Measurements from ENCODE around the gene PELI2.
A peak's percentile ranks its signal among the peaks of the same experiment; 100 is the strongest.

PELI2 gene

DNA sequence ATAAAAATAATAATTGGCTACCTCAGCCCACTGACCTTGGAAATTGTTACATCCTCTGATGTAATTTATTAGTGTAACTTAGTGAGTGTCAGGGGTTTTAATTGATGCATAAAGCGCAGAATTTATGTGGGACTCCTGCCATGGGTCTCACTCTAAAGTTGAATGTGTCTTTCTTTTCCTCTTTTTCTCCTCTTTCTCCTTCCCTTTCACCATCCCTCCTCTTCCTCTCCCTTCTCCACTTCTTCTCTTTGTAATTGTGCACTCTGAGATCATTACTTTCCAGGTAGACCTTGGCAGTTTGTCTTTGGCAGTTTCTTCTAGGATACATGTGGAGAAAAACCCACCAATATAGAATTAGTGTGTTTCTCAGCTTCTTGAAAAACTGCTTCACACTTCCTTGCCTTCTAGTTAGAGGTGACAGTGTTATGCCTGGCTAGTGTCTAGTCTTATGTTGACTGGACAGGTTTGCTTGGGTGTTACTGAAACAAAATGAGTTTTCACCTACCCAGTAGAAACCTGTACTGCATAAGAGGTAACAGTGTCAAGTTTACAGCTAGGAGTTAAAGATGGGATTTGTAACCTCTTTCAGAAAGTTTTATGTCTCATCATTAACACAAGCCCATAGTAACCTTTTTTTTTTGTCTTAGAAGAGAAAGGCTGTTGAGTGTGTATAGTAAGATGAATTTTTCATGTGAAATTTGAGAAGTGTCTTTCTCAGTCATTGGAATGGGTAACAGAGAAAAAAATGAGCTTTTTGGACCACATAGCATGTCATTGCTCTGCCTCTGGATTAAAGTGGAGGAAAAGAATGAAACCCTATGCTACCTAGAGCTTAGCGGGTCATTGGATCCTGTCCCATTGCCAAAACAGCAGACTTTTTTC, 18.6 kb downstream of the PELI2 start:
- in situ Hi-C loops (cut with MboI; ENCODE audit: low pct_unique_long_range_greater_than_20kb, low sequenced_read_pairs): no loop called here
- no peak for DNase-seq

DNA sequence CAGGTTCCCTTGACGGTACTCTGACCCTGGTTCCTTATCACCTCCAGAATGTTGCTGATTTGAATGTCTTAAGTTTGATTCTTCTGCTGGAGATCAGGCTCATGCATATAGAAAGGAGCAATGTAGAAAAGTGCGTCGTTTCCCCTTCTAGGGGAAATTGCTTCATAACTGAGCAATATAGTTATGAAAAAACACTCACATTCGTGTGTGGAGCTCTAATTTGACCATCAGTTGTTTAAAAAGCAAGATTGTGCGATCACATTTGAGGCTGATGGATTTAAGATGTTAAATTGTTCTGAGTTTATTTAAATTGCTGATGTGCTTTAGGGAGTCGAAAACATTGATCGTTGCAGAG, 19.2 kb downstream of the PELI2 start:
- DNase-seq: no peak
- in situ Hi-C loops (cut with MboI; ENCODE audit: low pct_unique_long_range_greater_than_20kb, low sequenced_read_pairs): no loop called here

DNA sequence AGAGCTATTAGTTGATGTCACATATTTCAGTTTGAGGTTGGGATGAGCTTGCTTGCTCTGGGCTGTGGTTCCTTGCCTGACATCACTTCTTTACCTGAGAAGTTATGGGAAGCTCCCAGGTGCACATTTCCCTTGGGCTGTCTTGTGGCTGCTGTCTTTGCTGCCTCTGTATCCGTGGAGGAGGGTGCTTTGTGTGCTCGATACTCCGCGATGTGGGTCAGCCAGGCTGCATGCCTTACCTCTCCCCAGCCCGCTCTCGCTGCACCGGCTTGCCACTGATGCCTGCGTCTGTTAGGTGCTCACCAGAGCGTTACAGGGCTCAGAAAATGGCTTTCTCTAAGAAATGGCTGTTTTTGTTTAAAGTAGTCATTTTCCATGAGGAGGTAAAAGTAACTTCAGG, 19.6 kb downstream of the PELI2 start:
- in situ Hi-C loops (cut with MboI; ENCODE audit: low pct_unique_long_range_greater_than_20kb, low sequenced_read_pairs): no loop called here
- DNase-seq: no peak

DNA sequence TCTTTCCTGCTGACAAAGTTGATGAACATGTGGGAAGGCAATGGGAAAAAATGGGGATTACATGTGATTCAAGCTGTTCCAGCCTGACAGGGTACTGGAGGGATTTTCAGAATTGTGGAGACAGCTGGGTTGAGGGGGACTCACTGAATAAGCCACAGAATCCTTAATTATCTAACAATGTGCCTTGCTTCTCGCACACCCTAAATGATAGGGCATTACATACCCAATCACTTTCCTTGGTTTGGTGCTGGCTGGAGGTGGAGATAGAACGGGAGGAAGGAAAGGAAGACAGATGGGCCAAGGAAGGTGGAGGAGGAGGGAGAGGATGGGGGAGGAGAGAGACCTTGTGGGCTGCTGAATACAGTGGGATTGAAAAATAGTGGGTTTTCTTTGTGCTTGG, 20.7 kb downstream of the PELI2 start:
- in situ Hi-C loops (cut with MboI; ENCODE audit: low pct_unique_long_range_greater_than_20kb, low sequenced_read_pairs): no loop called here
- DNase-seq: peak; percentile 52

DNA sequence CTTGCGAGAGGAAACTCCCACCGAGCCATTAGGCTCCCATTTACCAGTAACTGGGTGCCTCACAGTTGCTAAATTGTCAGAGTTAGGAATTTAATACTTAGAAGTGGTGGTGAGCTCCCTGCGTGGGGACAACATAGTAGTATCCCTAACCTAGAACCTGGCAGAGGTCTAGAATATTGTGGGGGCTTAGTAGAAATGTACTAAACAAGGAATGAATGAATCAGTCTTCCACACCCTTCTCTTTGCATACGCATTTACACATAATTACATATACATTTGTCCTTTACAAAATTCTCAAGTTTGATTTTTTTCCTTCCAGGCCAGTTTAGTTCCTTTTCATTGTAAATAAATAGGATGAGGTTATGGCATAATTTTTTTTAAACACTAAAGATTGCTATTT, 24.1 kb downstream of the PELI2 start:
- in situ Hi-C loops (cut with MboI; ENCODE audit: low pct_unique_long_range_greater_than_20kb, low sequenced_read_pairs): no loop called here
- no peak for DNase-seq

DNA sequence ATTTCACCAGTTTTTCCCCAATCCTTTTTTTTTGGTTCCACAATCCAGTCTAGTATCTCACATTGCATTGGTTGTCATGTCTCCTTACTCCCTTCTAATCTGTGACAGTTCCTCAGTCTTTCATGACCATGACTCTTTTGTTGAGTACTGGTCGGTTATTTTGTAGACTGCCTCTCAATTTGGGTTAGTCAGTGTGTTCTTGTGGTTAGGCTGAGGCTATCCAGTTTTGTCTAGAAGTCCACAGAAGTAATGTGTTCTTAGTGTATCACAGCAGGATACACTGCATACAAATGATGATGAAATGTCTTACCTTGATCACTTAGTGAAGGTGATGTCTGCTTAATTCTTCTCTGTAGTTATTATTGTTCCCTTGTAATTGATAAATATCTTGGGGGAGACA, 24.8 kb downstream of the PELI2 start:
- in situ Hi-C loops (cut with MboI; ENCODE audit: low pct_unique_long_range_greater_than_20kb, low sequenced_read_pairs): no loop called here
- no peak for DNase-seq

DNA sequence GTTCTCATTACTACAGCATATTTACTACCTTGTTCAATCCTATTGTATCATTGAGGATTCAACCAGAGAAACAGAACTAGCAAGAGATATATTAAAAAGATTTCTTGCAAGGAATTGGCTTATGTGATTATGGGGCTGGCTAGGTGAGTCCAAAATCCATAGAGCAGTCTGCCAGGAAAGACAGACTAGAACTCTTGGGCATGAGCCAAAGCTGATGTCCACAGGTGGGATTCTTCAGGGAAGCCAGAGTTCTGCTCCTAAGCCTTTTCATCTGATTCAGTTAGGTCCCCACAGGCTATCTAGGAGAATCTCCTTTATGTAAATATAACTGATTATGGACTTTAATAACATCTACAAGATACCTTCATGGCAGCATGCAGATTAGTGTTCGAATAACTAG, 26.0 kb downstream of the PELI2 start:
- no peak for DNase-seq
- in situ Hi-C loops (cut with MboI; ENCODE audit: low pct_unique_long_range_greater_than_20kb, low sequenced_read_pairs): no loop called here

DNA sequence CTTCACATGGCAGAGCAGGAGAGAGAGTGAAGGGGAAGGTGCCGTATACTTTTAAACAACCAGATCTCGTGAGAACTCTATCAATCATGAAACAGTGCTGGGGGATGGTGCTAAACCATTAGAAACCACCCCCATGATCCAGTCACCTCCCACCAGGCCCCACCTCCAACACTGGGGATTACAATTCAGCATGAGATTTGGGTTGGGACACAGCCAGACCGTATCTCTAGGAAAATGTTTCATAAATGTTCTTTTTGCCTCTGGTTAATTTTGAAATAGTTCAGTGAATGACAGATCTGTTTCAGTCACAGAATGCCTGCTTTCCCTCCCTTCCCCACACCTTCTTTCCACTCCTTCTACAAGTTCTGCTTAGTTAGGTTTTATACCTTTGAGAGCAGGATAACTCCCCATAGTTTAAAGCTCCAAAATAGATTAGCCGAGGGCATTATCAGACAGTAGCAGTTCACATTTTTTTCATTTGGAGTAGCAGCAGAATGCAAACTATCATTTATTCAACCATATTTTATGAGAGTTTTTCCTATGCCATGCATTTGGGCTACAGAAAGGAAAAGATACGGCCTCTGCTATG, 27.1 kb downstream of the PELI2 start:
- in situ Hi-C loops (cut with MboI; ENCODE audit: low pct_unique_long_range_greater_than_20kb, low sequenced_read_pairs): no loop called here
- no peak for DNase-seq

DNA sequence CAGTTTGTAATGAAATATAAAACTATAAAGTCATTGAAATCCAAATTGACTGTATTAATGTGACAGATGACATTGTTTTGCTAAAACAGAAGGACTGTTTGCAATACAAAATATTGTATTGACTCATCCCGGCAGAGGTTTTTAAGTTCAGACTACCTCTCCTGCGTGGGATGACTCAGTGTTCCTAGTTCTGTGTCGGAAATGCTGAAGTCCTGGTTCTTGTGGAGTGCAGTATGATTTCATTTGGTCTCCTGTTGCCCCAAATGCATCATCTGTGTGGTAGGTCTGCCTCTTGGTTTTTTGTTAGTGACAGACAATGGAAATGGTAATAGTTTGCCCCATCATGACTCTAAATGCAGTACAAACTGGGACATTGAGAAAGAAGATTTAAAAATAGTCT, 27.8 kb downstream of the PELI2 start:
- no peak for DNase-seq
- in situ Hi-C loops (cut with MboI; ENCODE audit: low pct_unique_long_range_greater_than_20kb, low sequenced_read_pairs): no loop called here

DNA sequence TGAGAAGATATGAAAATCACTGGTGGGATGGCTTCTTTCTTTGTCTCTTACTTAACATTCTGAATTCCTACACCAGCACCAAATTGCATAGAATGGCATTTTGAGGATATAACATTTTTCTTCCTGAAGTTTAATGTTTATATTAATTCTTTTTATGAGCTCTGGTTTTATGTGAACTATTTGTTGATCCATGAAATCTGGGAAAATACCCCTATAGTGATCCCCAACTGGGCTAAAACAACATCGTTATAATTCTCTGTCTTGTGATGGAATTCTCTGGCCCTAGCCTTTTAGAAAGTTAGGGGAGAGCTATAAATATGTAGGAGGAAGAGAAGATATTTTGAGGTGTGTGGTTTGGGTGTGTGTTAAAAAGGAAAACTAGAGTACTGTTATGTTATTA, 29.2 kb downstream of the PELI2 start:
- no peak for DNase-seq
- in situ Hi-C loops (cut with MboI; ENCODE audit: low pct_unique_long_range_greater_than_20kb, low sequenced_read_pairs): no loop called here

DNA sequence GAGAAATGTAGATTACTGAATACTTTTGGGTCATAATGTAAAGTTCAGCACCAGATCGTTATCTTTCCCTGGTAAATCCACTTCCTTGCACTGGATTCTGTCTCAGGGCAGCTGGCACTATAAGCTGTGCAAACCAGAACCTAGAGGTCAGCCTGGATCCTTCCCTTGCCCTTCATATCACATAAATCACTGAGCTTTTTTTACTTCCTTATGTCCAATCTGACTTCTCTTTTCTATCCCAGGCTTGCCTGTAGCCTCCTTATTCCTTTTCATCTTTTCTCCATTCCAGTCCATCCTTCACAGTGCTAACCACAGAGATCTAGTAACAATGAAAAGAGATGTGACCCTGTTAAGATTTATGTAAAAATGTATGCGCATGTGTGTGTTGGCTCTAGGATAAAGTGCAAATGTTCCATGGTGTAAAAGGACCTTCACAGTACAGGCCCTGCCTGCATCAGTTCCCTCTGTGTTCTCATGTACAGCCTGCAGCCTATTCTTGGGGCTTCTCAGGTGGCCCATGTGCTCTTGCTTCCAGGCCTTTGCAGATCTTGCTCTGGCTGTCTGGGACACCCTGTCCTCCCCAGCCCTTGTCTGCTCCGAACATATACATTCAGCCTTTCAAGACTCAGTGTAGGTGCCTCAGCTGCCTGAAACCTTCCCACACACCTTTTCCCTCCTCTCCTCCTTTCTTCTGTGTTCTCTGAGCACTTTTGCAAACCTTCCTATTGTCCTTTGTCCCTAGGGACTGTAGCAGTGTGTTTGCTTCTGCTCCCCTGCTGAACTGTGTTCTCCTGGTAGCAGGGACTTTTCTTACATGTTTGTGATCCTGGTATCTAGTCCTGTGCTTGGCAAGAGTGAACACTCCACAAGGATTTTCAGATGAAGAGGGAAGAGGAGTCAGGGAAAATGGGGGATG, 30.0 kb downstream of the PELI2 start:
- in situ Hi-C loops (cut with MboI; ENCODE audit: low pct_unique_long_range_greater_than_20kb, low sequenced_read_pairs): no loop called here
- peak; percentile 39 for DNase-seq

DNA sequence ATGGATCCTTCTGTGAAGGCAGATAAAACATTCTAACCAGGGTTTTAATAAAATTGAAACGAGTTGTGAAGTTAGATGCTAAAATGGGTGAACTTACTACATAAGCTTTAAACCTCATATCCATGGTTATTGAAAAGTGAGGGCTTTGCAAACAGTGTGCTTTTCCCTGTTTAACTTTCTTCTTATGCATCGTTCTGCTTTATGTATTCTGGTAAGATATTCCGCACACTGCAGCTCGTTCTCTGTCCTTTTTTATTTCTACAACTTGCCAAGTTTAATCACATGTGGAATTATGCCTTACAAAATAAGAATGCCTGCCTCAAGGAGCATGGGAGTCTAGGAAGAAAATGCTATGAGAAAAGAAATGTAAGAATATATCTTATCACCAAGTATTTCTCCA, 30.9 kb downstream of the PELI2 start:
- in situ Hi-C loops (cut with MboI; ENCODE audit: low pct_unique_long_range_greater_than_20kb, low sequenced_read_pairs): no loop called here

DNA sequence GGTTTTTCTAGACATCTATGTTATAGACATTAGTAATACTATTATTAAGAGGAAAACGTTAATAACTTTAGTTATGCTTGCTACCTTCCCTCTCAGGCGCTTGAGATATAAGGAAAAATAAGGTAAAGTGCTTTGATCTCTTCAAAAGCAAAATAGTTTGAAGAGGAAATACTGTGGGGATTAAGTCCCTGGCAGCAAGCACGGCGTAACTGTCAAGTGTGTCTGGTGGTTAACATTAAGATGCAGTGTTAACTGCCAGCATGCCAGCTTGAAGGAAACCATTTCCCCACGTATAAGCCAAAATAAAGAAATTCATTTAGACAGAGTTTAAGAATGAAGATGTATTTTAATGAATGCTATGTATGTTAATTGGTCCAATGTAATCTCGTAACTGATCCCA, 31.8 kb downstream of the PELI2 start:
- DNase-seq: peak; percentile 42
- in situ Hi-C loops (cut with MboI; ENCODE audit: low pct_unique_long_range_greater_than_20kb, low sequenced_read_pairs): no loop called here

More for the DNA sequence above, 30.9 kb downstream of the PELI2 start:
- no peak for DNase-seq

DNA sequence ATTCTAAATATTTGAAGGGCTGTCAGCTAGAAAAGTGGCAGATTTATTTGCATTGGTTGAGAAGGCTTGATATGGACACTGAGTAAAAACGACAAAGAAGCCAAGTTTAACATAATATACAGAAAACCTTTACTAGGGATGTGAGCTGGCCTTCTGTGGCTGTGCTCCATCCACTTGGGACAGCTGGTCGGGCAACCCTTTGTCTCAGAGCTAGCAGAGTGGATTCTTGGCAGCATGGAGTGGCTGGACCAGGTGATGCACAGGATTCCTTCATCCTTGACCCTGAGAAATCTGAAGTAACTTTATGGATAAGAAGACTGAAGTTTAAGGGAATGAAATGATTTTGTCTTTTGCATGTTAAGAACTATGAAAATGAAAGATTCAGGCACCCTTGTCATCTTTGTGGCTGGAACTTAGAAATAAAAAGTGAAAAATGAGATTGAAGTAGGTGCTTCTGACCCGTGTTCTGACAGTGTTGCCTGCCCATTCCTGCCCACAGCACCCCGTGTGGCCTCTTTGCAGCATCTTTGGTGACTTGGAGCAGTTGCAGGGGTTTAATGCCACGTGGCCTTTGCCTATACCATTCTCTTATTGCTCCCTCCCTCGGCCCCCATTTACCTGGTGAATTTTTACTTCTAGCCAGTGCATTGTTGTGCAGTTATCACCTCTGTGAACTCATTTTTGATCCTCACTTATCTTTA, 32.6 kb downstream of the PELI2 start:
- no peak for DNase-seq
- in situ Hi-C loops (cut with MboI; ENCODE audit: low pct_unique_long_range_greater_than_20kb, low sequenced_read_pairs): no loop called here

DNA sequence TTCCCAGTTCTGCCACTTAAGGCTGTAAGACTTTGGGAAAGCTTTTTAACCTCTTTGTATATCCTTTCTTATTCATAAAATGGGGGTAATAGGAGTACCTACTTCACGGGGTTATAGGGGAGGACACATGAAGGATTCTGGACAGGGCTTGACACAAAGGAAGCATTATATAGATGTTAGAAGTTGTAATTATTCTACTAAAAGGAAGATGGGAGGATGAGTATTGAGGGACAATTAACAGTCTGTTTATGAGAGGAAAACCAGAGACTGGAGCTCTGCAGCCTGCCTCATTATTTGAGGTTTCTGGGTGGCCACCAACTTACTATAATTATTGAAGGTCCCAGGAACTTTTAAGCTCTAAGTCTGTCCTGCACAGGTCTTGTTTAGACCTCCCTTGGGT, 34.0 kb downstream of the PELI2 start:
- no peak for DNase-seq
- in situ Hi-C loops (cut with MboI; ENCODE audit: low pct_unique_long_range_greater_than_20kb, low sequenced_read_pairs): no loop called here

DNA sequence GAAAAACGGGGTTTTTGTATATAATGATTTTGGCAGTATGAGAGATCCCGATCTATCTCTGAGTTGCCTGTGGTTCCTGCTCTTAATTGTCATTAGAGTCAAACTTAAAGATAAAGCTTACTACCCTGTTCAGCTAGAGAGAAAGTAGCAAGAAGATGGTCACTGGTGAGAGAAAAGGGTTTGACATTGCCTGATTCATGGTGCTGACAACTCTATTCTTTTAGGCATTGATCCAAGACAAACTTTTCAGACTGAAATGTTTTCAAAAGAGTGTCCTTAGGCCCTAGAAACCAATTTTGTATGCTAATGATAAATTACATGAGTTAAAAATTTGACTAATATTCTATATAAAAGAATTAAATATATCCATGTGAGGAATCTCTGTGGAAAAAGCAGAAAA, 35.1 kb downstream of the PELI2 start:
- in situ Hi-C loops (cut with MboI; ENCODE audit: low pct_unique_long_range_greater_than_20kb, low sequenced_read_pairs): no loop called here
- no peak for DNase-seq

DNA sequence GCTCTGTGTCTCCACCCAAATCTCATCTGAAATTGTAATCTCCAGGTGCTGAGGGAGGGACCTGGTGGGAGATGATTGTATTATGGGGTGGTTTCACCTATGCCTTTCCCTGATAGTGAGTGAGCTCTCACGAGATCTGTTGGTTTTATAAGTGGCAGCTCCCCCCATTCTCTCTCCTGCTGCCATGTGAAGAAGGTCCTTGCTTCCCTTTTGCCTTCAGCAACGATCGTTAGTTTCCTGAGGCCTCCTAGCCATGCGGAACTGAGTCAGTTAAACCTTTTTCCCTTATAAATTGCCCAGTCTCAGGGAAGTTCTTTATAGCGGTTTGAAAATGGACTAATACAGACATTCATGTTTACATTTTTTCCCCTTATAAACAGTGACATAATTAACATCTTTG, 36.1 kb downstream of the PELI2 start:
- in situ Hi-C loops (cut with MboI; ENCODE audit: low pct_unique_long_range_greater_than_20kb, low sequenced_read_pairs): no loop called here
- DNase-seq: peak; percentile 65

DNA sequence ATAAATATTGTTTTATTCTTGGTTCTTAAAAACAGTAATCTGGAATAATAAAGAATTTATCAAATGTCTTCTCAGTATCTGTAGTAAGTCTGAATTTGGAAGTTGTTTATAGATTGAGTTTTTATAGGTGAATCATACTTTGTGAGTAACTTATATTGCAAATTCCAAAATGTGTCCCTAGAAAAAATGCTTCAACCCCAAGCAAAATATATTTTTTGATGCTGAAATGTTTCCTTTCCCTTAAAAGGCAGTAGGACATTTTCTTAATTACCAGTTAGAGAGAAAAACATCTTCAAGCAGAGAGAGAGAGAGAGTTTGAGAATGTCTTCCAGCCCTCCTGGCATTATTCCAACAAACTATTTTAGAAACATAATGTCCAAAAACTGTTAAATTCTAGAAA, 37.9 kb downstream of the PELI2 start:
- DNase-seq: no peak
- in situ Hi-C loops (cut with MboI; ENCODE audit: low pct_unique_long_range_greater_than_20kb, low sequenced_read_pairs): no loop called here

DNA sequence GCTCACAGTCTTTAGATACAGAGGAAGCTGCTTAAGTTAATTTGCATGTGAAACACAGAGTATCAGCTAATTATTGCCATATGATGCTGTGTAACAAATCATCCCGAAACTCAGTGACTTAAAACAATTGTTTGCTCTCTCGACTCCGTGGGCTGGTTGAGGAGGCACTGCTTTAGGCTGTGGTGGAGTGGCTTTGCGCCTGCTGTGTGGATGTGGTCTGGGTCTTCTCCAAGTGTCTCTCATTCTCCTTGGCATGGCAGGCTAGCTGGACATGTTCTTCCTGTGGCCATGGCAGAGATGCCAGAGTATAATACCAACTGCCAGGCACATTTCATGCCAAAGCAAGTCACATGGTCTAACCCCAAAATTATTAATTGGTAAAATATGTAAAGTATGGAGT, 40.9 kb downstream of the PELI2 start:
- in situ Hi-C loops (cut with MboI; ENCODE audit: low pct_unique_long_range_greater_than_20kb, low sequenced_read_pairs): no loop called here
- no peak for DNase-seq

All from KBM-7 (cell line).